Ovary (tissue), 9 donors: Measurements from ENCODE around the gene NOX5. TPM values are rescaled to one million over a fixed set of nuclear protein-coding genes. Genes with fewer than 3 reads are reported as not detected.

Source experiments
- DNase-seq, 5 donors: peaks; one replicate each; pipeline ENCODE4 v3.0.0-alpha.2; 2019 to 2020
- H3K27ac ChIP-seq, 2 donors: fragments of 200-600 bp; one replicate each; pipeline versions ENCODE4 v1.5.1 to v1.8.0; 2019 to 2022
- H3K27me3 ChIP-seq: fragments of 200-600 bp; one replicate; pipeline ENCODE4 v1.8.0; 2022
- H3K36me3 ChIP-seq: fragments of 200-600 bp; sonication (generic); one replicate; pipeline ENCODE4 v1.5.1; 2019
- H3K4me1 ChIP-seq: one replicate; pipeline ENCODE4 v1.8.1; 2013; ENCODE audit warnings: mild to moderate bottlenecking, moderate library complexity; ENCODE audit not compliant: insufficient read depth
- H3K4me3 ChIP-seq: fragments of 200-600 bp; sonication (generic); one replicate; pipeline ENCODE4 v1.5.1; 2017
- H3K9me3 ChIP-seq, 2 donors: fragments of 200-600 bp in 1 of 2; sonication (generic) in 1 of 2; one replicate each; pipeline versions ENCODE4 v1.5.1 to v1.8.1; 2013 to 2019; ENCODE audit warnings: mild to moderate bottlenecking in 1 of 2, moderate library complexity in 1 of 2
- CTCF ChIP-seq, 3 donors: fragments of 450-650 bp in 2 of 3; fragments of 200-600 bp in 1 of 3; IDR thresholded peaks; one replicate each; pipeline versions ENCODE4 v1.5.1 to v1.8.0; 2016 to 2022; ENCODE audit warnings: antibody characterized with exemption in 3 of 3, mild to moderate bottlenecking in 1 of 3
- EP300 ChIP-seq: sonication (generic); formaldehyde crosslinking; IDR thresholded peaks from one replicate; pipeline ENCODE4 v1.6.1; 2017; ENCODE audit warnings: antibody characterized with exemption
- POLR2A ChIP-seq: fragments of 450-650 bp; IDR thresholded peaks from one replicate; pipeline ENCODE4 v1.6.1; 2017; ENCODE audit warnings: antibody characterized with exemption, mild to moderate bottlenecking, moderate library complexity
- WGBS, 3 donors: extraction: QIAGEN DNeasy Blood & Tissue Kit in 1 of 3; methylation state at CpG; one replicate each; pipeline versions ENCODE4 v1.1.5 to v1.1.7; 2013 to 2017; 5-methylcytosine and 5-hydroxymethylcytosine counted together
- intact Hi-C, 4 donors: fragments of 100-400 bp; cut with DNase I; formaldehyde crosslinking; loops; one replicate each; pipeline versions ENCODE4 v1.11.0 to v1.15.1; 2022 to 2023
- polyA plus RNA-seq, 2 donors: library from polyadenylated mRNA; stranded (reverse); fragments of 200-250 nt in 1 of 2; fragments of 350-450 nt in 1 of 2; fragmentation: Illumina TruSeq in 1 of 2; extraction: RNeasy Lipid Tissue Mini Kit (QIAGEN cat#74804) in 1 of 2; gene quantifications; one replicate each; pipeline ENCODE4 v1.2.3, GENCODE V29; 2013 to 2014
- total RNA-seq, 7 donors: library from RNA; depleted of rRNA in 2 of 7; stranded (reverse); fragments of >200 nt in 2 of 7; fragmentation: NEBNext Ultra II Directional in 3 of 7; extraction: Animal tissue kit (Norgen Biotek cat#: 25700) in 3 of 7; gene quantifications; one replicate each; pipeline versions ENCODE4 v1.1.0 to v1.2.4, GENCODE V29; 2016 to 2023
- donor health status: DM: no; HTN: no; CAD: no; lungs with moderate emphysema.
- donor health status: DM: no; HTN: no; CAD: no.
- donor health status: Bipolar disorder and iron deficiency.
- donor health status: DM: yes; HTN: yes; CAD: no.
- donor health status: DM: no; HTN: no; CAD: no.
- donor health status: DM: yes; HTN: yes; CAD: no.

The NOX5 gene
- total and polyA plus RNA-seq, 9 donors: 0.10 to 1.5 (median 0.42) TPM; not detected in 1

DNA sequence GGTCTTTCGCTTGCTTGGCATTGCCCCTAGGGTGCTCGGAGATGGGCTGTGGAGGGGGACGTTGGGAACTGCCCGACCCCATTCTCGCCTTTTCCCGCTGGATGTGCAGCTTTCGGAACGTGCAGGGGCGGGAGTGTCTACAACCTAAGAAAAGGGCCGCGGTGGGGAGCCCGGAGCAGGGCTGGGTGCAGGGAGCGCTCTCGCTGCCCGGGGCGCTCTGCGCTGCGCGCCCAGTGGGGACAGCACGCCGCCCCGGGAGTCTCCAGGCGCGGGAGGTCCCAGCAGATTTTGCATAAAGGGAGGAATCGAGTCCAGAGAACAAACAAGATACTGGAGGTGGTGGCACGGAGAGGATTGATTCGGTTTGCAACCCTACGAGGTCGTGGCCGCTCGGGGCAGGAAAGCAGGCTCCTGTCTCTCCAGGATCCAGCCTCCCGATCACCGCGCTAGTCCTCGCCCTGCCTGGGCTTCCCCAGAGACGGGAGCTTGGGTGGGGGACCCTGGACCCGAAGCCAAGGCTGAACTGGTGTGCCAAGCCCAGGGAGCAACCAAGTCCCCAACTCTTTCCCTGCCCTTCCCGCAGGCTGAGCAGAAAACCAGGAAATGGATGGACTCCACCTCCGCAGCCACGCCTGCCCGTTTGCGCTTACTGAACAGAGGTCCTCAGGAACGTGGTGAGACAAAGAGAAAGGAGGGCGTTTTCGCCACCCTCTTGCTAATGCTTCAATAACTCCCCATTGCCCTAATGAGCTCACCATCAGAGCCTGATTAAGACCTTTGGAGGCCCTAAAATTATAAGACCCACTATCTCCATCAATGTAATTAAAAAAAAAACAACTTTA lies 59.7 kb downstream of the NOX5 start:
- 0 to 1% (median 1%) methylated on average over 30 to 45 of the region's 45 CpGs for WGBS, 3 donors
- peak in 3 of 5 donors; percentile 28 to 52 (median 41) for DNase-seq
- intact Hi-C loops: no loop called here
- Histone ChIP-seq H3K4me1 (no peaks in the 10 kb centered on the region), H3K27me3 (no peaks in the 10 kb centered on the region), H3K9me3 (no peaks in the 10 kb centered on the region), H3K36me3 (no peaks in the 10 kb centered on the region), H3K27ac (no peak overlapping the region), H3K4me3 (peak overlapping the region; percentile 34)
- TF ChIP-seq POLR2A (no peak), CTCF (IDR thresholded peaks at IDR 0.05) (no peak), EP300 (no peak)

DNA sequence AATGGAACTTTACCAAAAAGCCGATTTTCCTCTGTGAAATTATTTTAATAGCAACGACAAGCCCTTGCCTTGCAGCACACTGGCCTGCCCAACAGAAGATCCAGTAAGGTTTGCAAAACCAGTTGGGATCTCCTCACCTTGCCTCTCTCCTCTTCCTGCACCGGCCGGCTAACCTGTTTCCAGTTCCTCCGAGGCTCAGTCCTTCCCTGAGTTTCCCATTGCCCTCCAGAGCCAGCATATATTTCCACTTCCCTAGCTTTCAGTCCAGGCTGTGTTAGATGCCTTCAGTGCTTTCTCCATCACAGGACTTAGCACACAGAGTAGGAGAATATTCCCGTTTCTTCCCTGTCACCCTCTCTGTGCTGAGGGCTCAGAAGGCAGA lies 60.3 kb downstream of the NOX5 start:
- no peak overlapping the region for H3K27ac ChIP-seq

GRCh38 chr15:69075440-69075839 lies 60.9 kb downstream of the NOX5 start:
- DNase-seq: no peak
- H3K36me3 ChIP-seq: no peaks in the 10 kb centered on the region
- no peak overlapping the region for H3K4me3 ChIP-seq
- H3K4me1 ChIP-seq: no peaks in the 10 kb centered on the region
- no peaks in the 10 kb centered on the region for H3K27me3 ChIP-seq
- no peak overlapping the region for H3K27ac ChIP-seq
- TF ChIP-seq CTCF (IDR thresholded peaks at IDR 0.05): no peak
- no peak for TF ChIP-seq EP300
- H3K9me3 ChIP-seq: no peaks in the 10 kb centered on the region
- 94 to 98% (median 95%) methylated on average over 5 of the region's 5 CpGs for WGBS, 3 donors
- intact Hi-C loops: no loop called here

More for the DNA sequence above, 60.3 kb downstream of the NOX5 start:
- Histone ChIP-seq H3K27me3 (no peaks in the 10 kb centered on the region), H3K4me3 (peak overlapping the region; percentile 34), H3K4me1 (no peaks in the 10 kb centered on the region), H3K9me3 (no peaks in the 10 kb centered on the region), H3K36me3 (no peaks in the 10 kb centered on the region)
- no peak for TF ChIP-seq CTCF (IDR thresholded peaks at IDR 0.05)
- no peak for TF ChIP-seq EP300
- no peak for TF ChIP-seq POLR2A
- WGBS, 3 donors: 26 to 37% (median 28%) methylated on average over 6 of the region's 6 CpGs
- intact Hi-C loops: no loop called here
- no peak for DNase-seq

GRCh38 chr15:69076756-69077155 lies 62.3 kb downstream of the NOX5 start:
- Histone ChIP-seq H3K4me1 (no peaks in the 10 kb centered on the region), H3K27me3 (no peaks in the 10 kb centered on the region), H3K27ac (no peak overlapping the region), H3K36me3 (no peaks in the 10 kb centered on the region), H3K4me3 (no peak overlapping the region), H3K9me3 (no peaks in the 10 kb centered on the region)
- WGBS, 3 donors: 100% methylated on average over 1 of the region's 1 CpG
- no peak for TF ChIP-seq POLR2A
- intact Hi-C loops: no loop called here
- no peak for DNase-seq

DNA sequence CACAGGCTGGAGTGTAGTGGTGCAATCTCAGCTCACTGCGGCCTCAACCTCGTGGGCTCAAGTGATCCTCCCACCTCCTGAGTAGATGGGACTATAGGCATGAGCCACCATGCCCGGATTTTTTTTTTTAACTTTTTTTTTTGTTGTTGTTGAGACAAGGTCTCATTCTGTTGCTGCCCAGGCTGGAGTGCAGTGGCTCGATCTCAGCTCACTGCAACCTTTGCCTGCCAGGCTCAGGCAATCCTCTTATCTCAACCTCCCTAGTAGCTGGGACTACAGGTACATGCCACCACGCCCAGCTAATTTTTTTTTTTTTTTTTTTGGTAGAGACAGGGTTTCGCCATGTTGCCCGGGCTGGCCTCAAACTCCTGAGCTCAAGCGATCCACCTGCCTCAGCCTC lies 64.1 kb downstream of the NOX5 start:
- H3K27me3 ChIP-seq: no peaks in the 10 kb centered on the region
- no peaks in the 10 kb centered on the region for H3K4me1 ChIP-seq
- no peaks in the 10 kb centered on the region for H3K36me3 ChIP-seq
- no peak overlapping the region for H3K4me3 ChIP-seq
- TF ChIP-seq POLR2A (no peak), CTCF (IDR thresholded peaks at IDR 0.05) (no peak), EP300 (no peak)
- H3K27ac ChIP-seq: no peak overlapping the region
- 93 to 95% (median 94%) methylated on average over 8 of the region's 8 CpGs for WGBS, 3 donors
- intact Hi-C loops: no loop called here
- no peaks in the 10 kb centered on the region for H3K9me3 ChIP-seq
- DNase-seq: no peak
